ENCODE data around the gene RXRA.

RXRA gene

GRCh38 chr9:134477342-134477925 is 151.2 kb downstream of the RXRA start:
- DNase-seq, result no peak

DNA sequence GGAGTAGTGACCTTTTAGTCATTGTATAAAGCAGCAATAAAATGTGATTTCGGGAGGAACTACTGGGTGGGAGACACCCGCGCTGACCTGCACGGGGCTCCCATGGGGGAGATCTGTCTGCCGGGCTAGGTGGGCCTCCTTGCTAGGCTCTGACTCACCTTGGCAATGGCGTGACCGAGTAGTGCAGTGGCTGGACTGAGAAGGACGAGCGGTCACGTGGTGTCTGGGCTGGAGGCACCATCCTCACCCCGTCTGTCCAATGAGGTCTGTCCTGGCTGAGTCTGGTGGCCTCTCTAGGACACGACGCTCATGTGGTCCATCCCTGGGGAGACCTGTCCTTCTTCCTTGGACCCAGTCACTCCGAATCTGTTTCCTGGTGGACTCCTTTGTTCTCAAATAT is 151.7 kb downstream of the RXRA start:
- DNase-seq, result no peak

DNA sequence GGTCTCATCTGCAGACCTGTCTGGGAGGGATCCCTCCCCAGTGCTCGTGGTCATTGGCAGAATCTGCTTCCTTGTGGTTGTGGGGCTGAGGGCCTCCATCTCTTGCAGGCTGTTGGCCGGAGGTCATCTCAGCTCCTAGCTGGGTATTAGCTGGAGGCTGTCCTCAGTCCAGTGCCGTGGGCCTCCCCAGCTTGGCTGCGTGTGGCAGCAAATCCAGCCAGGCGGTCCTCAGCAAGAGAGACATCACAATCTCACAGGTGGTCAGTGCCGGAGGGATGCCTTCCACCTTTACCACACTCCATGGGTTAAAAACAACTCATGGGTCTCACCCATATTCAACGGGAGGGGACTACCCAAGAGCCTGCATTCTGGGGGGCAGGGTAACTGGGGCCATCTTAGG is 155.5 kb downstream of the RXRA start:
- DNase-seq, result no peak

- no peak for DNase-seq
Measured at GRCh38 chr9:134482226-134482625, 156.0 kb downstream of the RXRA start.

GRCh38 chr9:134483361-134484184 is 157.3 kb downstream of the RXRA start:
- DNase-seq, result no peak

DNA sequence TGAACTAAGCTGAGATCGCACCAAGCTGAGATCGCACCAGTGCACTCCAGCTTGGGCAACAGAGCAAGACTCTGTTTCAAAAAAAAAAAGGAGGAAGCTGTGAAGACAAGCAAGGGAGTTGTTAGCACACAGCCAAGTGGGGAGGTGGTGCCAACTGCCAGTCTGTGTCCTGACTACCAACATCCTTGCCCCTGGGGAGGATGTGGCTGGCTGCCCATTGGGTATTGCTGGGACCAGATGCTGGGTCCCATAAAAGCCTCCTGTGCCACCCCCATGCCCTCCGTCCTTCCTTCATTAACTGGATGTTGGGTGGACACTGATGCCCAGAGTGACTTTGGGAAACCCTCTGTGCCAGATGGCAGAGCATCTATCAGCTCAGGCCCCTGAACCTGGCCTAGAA is 158.2 kb downstream of the RXRA start:
- DNase-seq, result no peak

- no peak for DNase-seq
Measured at GRCh38 chr9:134485653-134486052, 159.4 kb downstream of the RXRA start.

DNA sequence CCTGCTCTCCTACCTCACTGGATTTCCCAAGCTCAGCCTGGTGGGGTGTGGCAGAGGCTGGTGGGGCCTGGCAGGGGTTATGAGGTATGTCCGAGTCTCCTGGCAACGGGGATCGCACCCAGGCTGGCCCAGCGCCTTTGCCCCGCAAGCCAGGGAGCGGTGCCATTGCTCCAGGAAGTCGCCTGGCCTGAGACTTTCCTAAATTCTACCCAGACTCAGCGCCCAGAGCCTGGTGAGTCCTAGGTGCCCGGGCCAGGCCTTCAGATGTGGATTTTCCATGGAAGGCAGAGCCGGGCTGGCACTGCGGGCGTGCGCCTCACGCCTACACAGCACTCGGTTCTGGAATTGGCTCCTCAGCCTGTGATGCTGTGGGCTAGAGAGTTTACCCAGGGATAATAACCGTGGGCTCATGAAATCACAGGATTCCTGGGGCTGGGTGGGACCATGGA is 159.9 kb downstream of the RXRA start:
- DNase-seq, result no peak

DNA sequence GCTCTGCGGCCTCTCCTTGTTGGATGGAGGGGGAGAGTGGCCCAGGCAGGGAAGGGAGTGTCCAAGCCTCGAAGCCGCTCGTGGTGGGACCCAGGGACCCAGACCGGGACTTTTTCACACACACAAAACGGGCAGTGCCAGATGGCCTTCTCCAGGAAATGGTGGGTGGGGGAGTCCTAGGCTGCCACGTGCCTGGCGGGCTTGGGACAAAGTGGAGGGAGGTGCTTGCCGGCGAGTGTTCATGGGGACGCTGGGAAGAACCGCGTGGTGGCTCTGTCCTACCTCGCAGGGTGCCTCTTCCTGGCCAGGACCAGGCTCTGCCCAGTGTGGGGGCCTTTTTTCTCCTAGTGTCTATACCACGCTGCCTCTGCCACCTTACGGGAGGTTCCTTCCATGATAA is 160.3 kb downstream of the RXRA start:
- DNase-seq, result no peak

Measured in NCI-H510A (cell line).